Hepatocyte (in vitro differentiated cells): ENCODE data around the gene PLEK2. TPM values are rescaled to one million over a fixed set of nuclear protein-coding genes. Genes with fewer than 3 reads are reported as not detected.

Source experiments
- DNase-seq: peaks from one replicate; pipeline ENCODE4 v3.0.0-alpha.2; 2016; ENCODE audit warnings: low spot score
- H2AFZ ChIP-seq: fragments of 200-600 bp; sonication (generic); 2 replicates; pipeline ENCODE4 v1.6.0; 2016; ENCODE audit warnings: antibody characterized with exemption, mild to moderate bottlenecking
- H3K27ac ChIP-seq: fragments of 200-600 bp; sonication (generic); 2 replicates; pipeline ENCODE4 v1.5.1; 2016; ENCODE audit warnings: mild to moderate bottlenecking
- H3K27me3 ChIP-seq: fragments of 200-600 bp; sonication (generic); 2 replicates; pipeline ENCODE4 v1.6.1; 2016
- H3K36me3 ChIP-seq: fragments of 200-600 bp; sonication (generic); replicated peaks from 2 replicates; pipeline ENCODE4 v1.5.1; 2016; ENCODE audit warnings: low read depth; ENCODE audit not compliant: insufficient read depth
- H3K4me1 ChIP-seq: fragments of 200-600 bp; sonication (generic); 2 replicates; pipeline ENCODE4 v1.5.1; 2016; ENCODE audit warnings: mild to moderate bottlenecking, moderate library complexity; ENCODE audit not compliant: insufficient read depth
- H3K4me2 ChIP-seq: fragments of 200-600 bp; sonication (generic); 2 replicates; pipeline ENCODE4 v1.6.0; 2016
- H3K4me3 ChIP-seq: fragments of 200-600 bp; sonication (generic); 2 replicates; pipeline ENCODE4 v1.5.1; 2016; ENCODE audit warnings: mild to moderate bottlenecking
- H3K79me2 ChIP-seq: fragments of 200-600 bp; sonication (generic); 2 replicates; pipeline ENCODE4 v1.6.0; 2017; ENCODE audit warnings: mild to moderate bottlenecking
- H3K9me2 ChIP-seq: fragments of 200-600 bp; sonication (generic); replicated peaks from 2 replicates; pipeline ENCODE4 v1.6.0; 2017; ENCODE audit warnings: mild to moderate bottlenecking; ENCODE audit not compliant: insufficient read depth
- H3K9me3 ChIP-seq: fragments of 200-600 bp; sonication (generic); 2 replicates; pipeline ENCODE4 v1.5.1; 2016; ENCODE audit warnings: low read depth, mild to moderate bottlenecking
- H4K20me1 ChIP-seq: fragments of 200-600 bp; sonication (generic); 2 replicates; pipeline ENCODE4 v1.6.0; 2016; ENCODE audit warnings: mild to moderate bottlenecking; ENCODE audit not compliant: insufficient read depth, poor library complexity, severe bottlenecking
- CTCF ChIP-seq: fragments of 200-600 bp; sonication (generic); IDR thresholded peaks from 2 replicates; pipeline ENCODE4 v1.5.1; 2016; ENCODE audit warnings: antibody characterized with exemption, mild to moderate bottlenecking; ENCODE audit not compliant: poor library complexity
- EZH2 ChIP-seq: fragments of 200-600 bp; sonication (generic); IDR thresholded peaks from 2 replicates; pipeline ENCODE4 v1.6.1; 2016; ENCODE audit warnings: antibody characterized with exemption, mild to moderate bottlenecking, borderline replicate concordance
- EZH2phosphoT487 ChIP-seq: fragments of 200-600 bp; sonication (generic); IDR thresholded peaks from one replicate; pipeline ENCODE4 v1.6.1; 2018; ENCODE audit warnings: antibody characterized with exemption, mild to moderate bottlenecking, low read depth, moderate library complexity; ENCODE audit not compliant: unreplicated experiment, severe bottlenecking
- WGBS: methylation state at CpG from one replicate; pipeline ENCODE4 v1.1.6; 2016; ENCODE audit warnings: low lambda C conversion rate; ENCODE audit errors: missing lambda C conversion rate; 5-methylcytosine and 5-hydroxymethylcytosine counted together
- polyA plus RNA-seq: library from polyadenylated mRNA; unstranded; fragments of >200 nt; fragmentation: Nextera tagmentation; extraction: Ambion mirVana; gene quantifications from 2 replicates; pipeline ENCODE4 v1.2.1, GENCODE V29; 2016
- total RNA-seq: library from RNA; depleted of rRNA; stranded (reverse); fragments of >200 nt; gene quantifications from 2 replicates; pipeline ENCODE4 v1.2.3, GENCODE V29; 2014

Gene PLEK2
- total and polyA plus RNA-seq, 2 experiments from 2014 or later: 4.8 to 14.6 TPM

- no peak overlapping the region for H3K4me3 ChIP-seq
- no peak overlapping the region for H2AFZ ChIP-seq
- H3K27me3 ChIP-seq: no peaks in the 10 kb centered on the region
- no peaks in the 10 kb centered on the region for H4K20me1 ChIP-seq
- 46% methylated on average over 6 of the region's 6 CpGs for WGBS
- TF ChIP-seq CTCF: no peak
- no peak overlapping the region for H3K4me2 ChIP-seq
- no peaks in the 10 kb centered on the region for H3K4me1 ChIP-seq
- H3K79me2 ChIP-seq: no peaks in the 10 kb centered on the region
- no peaks in the 10 kb centered on the region for H3K36me3 ChIP-seq
- H3K9me2 ChIP-seq: no peaks in the 10 kb centered on the region
- H3K9me3 ChIP-seq: no peaks in the 10 kb centered on the region
- H3K27ac ChIP-seq: no peak overlapping the region
- no peak for DNase-seq
Measured at GRCh38 chr14:67393689-67394088, 18.3 kb downstream of the PLEK2 start.

- WGBS: 98% methylated on average over 9 of the region's 9 CpGs
- Histone ChIP-seq H3K27ac (no peak overlapping the region), H3K4me1 (no peaks in the 10 kb centered on the region), H3K9me2 (no peaks in the 10 kb centered on the region), H3K4me2 (no peak overlapping the region), H3K27me3 (no peaks in the 10 kb centered on the region), H4K20me1 (no peaks in the 10 kb centered on the region), H3K9me3 (no peaks in the 10 kb centered on the region), H3K36me3 (no peaks in the 10 kb centered on the region), H3K79me2 (no peaks in the 10 kb centered on the region), H3K4me3 (no peak overlapping the region), H2AFZ (no peak overlapping the region)
- DNase-seq: no peak
- TF ChIP-seq EZH2phosphoT487 (no peak), EZH2 (no peak), CTCF (no peak)
Measured at GRCh38 chr14:67392800-67393199, 19.2 kb downstream of the PLEK2 start.

GRCh38 chr14:67392123-67392522, 19.8 kb downstream of the PLEK2 start:
- no peaks in the 10 kb centered on the region for H3K4me1 ChIP-seq
- H3K4me2 ChIP-seq: no peak overlapping the region
- H3K9me2 ChIP-seq: no peaks in the 10 kb centered on the region
- no peak overlapping the region for H2AFZ ChIP-seq
- TF ChIP-seq CTCF (no peak), EZH2 (no peak), EZH2phosphoT487 (no peak)
- H3K36me3 ChIP-seq: no peaks in the 10 kb centered on the region
- H3K27me3 ChIP-seq: no peaks in the 10 kb centered on the region
- no peaks in the 10 kb centered on the region for H3K9me3 ChIP-seq
- H3K79me2 ChIP-seq: no peaks in the 10 kb centered on the region
- H3K4me3 ChIP-seq: no peak overlapping the region
- DNase-seq: no peak
- H4K20me1 ChIP-seq: no peaks in the 10 kb centered on the region
- WGBS: 51% methylated on average over 3 of the region's 3 CpGs
- no peak overlapping the region for H3K27ac ChIP-seq

- H3K4me1 ChIP-seq: no peaks in the 10 kb centered on the region
- H3K79me2 ChIP-seq: no peaks in the 10 kb centered on the region
- no peak for DNase-seq
- H2AFZ ChIP-seq: no peak overlapping the region
- H3K9me2 ChIP-seq: no peaks in the 10 kb centered on the region
- no peaks in the 10 kb centered on the region for H3K9me3 ChIP-seq
- H4K20me1 ChIP-seq: no peaks in the 10 kb centered on the region
- H3K4me3 ChIP-seq: no peak overlapping the region
- TF ChIP-seq EZH2 (no peak), EZH2phosphoT487 (no peak), CTCF (no peak)
- no peak overlapping the region for H3K4me2 ChIP-seq
- no peak overlapping the region for H3K27ac ChIP-seq
- no peaks in the 10 kb centered on the region for H3K27me3 ChIP-seq
- 71% methylated on average over 6 of the region's 6 CpGs for WGBS
- no peaks in the 10 kb centered on the region for H3K36me3 ChIP-seq
Measured at GRCh38 chr14:67391268-67391667, 20.7 kb downstream of the PLEK2 start.
